Spleen (tissue), 11 donors: ENCODE results near the gene VIL1. TPM values are rescaled to one million over a fixed set of nuclear protein-coding genes. Genes with fewer than 3 reads are reported as not detected.
A peak's percentile ranks its signal among the peaks of the same experiment; 100 is the strongest.

Experiments used
- DNase-seq: peaks from one replicate; pipeline ENCODE4 v3.0.0-alpha.2; 2020
- H3K27ac ChIP-seq, 8 donors: fragments of 200-600 bp; sonication (generic) in 7 of 8; 1 replicate in 4 of 8; 2 replicates in 4 of 8; pipeline versions ENCODE4 v1.5.0 to v1.8.0; 2016 to 2021; ENCODE audit warnings: inconsistent platforms in 4 of 8, mild to moderate bottlenecking in 4 of 8, moderate library complexity in 1 of 8
- H3K27me3 ChIP-seq, 7 donors: fragments of 200-600 bp; sonication (generic) in 6 of 7; replicated peaks in 1 of 7; 1 replicate in 4 of 7; 2 replicates in 3 of 7; pipeline versions ENCODE4 v1.5.0 to v1.8.0; 2016 to 2021; ENCODE audit warnings: inconsistent platforms in 3 of 7, mild to moderate bottlenecking in 1 of 7
- H3K36me3 ChIP-seq, 6 donors: fragments of 200-600 bp; sonication (generic) in 5 of 6; 1 replicate in 4 of 6; 2 replicates in 2 of 6; pipeline versions ENCODE4 v1.5.0 to v1.8.0; 2016 to 2021; ENCODE audit warnings: inconsistent platforms in 2 of 6
- H3K4me1 ChIP-seq, 6 donors: fragments of 200-600 bp; sonication (generic) in 5 of 6; 1 replicate in 3 of 6; 2 replicates in 3 of 6; pipeline versions ENCODE4 v1.5.0 to v1.8.0; 2016 to 2021; ENCODE audit warnings: inconsistent platforms in 3 of 6
- H3K4me3 ChIP-seq, 8 donors: fragments of 200-600 bp; sonication (generic) in 7 of 8; 1 replicate in 4 of 8; 2 replicates in 4 of 8; pipeline versions ENCODE4 v1.5.0 to v1.8.0; 2016 to 2021; ENCODE audit warnings: inconsistent platforms in 4 of 8, mild to moderate bottlenecking in 4 of 8, moderate library complexity in 2 of 8
- H3K9me3 ChIP-seq, 8 donors: fragments of 200-600 bp; sonication (generic) in 7 of 8; 1 replicate in 4 of 8; 2 replicates in 4 of 8; pipeline versions ENCODE4 v1.5.0 to v1.8.0; 2016 to 2021; ENCODE audit warnings: inconsistent platforms in 4 of 8
- CTCF ChIP-seq, 11 experiments: fragments of 200-600 bp in 7 of 11; fragments of 450-650 bp in 4 of 11; sonication (generic) in 4 of 11; IDR thresholded peaks in 8 of 11; conservative IDR thresholded peaks in 3 of 11; 1 replicate in 7 of 11; 2 replicates in 4 of 11; pipeline versions ENCODE4 v1.4.0 to v1.8.0; 2016 to 2021; ENCODE audit warnings: antibody characterized with exemption in 11 of 11, inconsistent platforms in 4 of 11, mild to moderate bottlenecking in 1 of 11
- POLR2A ChIP-seq, 3 donors: fragments of 450-650 bp; IDR thresholded peaks; one replicate each; pipeline ENCODE4 v1.5.1; 2017; ENCODE audit warnings: antibody characterized with exemption in 3 of 3, mild to moderate bottlenecking in 1 of 3
- POLR2AphosphoS5 ChIP-seq, 3 donors: sonication (generic); formaldehyde crosslinking; IDR thresholded peaks; one replicate each; pipeline ENCODE4 v1.5.1; 2017; ENCODE audit warnings: antibody characterized with exemption in 3 of 3
- WGBS, 5 donors: extraction: QIAGEN DNeasy Blood & Tissue Kit in 3 of 5; methylation state at CpG; one replicate each; pipeline versions ENCODE4 v1.1.5 to v1.1.7; 2013 to 2018; 5-methylcytosine and 5-hydroxymethylcytosine counted together
- intact Hi-C: fragments of 100-400 bp; cut with DNase I; formaldehyde crosslinking; loops from one replicate; pipeline ENCODE4 v1.15.0; 2023; ENCODE audit warnings: low total_unique reads
- polyA plus RNA-seq, 3 donors: library from polyadenylated mRNA; stranded (reverse); fragments of 200-250 nt; gene quantifications; one replicate each; pipeline ENCODE4 v1.2.1, GENCODE V29; 2013
- total RNA-seq, 7 donors: library from RNA; depleted of rRNA in 3 of 7; stranded (reverse); fragments of >200 nt in 3 of 7; fragmentation: NEBNext Ultra II Directional in 4 of 7; extraction: Animal tissue kit (Norgen Biotek cat#: 25700) in 4 of 7; gene quantifications; one replicate each; pipeline versions ENCODE4 v1.1.0 to v1.2.1, GENCODE V29; 2016 to 2021
- donor health status: healthy with polysubstance abuse.
- donor health status: DM: no; HTN: no; CAD: no; lungs with moderate emphysema.
- donor health status: DM: no; HTN: no; CAD: no.
- donor health status: Bipolar disorder and iron deficiency.
- donor health status: healthy.
- donor health status: DM: no; HTN: no; CAD: no.
- donor health status: DM: yes; HTN: yes; CAD: no.

Gene VIL1
- total and polyA plus RNA-seq, 10 donors: 0.04 to 0.72 (median 0.18) TPM; not detected in 4

GRCh38 chr2:218465987-218466633 lies 47.2 kb downstream of the VIL1 start:
- Histone ChIP-seq H3K4me3 (no peak overlapping the region), H3K9me3 (no peaks in the 10 kb centered on the region), H3K27me3 (no peaks in the 10 kb centered on the region), H3K27ac (no peak overlapping the region), H3K36me3 (peaks cover 0 to 72% (median 22%) of the 10 kb centered on the region in 6 donors), H3K4me1 (peaks cover 0 to 19% (median 8%) of the 10 kb centered on the region in 6 donors)
- no peak for DNase-seq
- intact Hi-C loops: no loop called here
- TF ChIP-seq POLR2AphosphoS5 (IDR thresholded peaks at IDR 0.05) (no peak), CTCF (IDR thresholded peaks at IDR 0.05 in 8 of 11, conservative IDR thresholded peaks at IDR 0.05 in 3 of 11) (peak in 9 of 11 experiments; percentile 6 to 65 (median 49))
- 41 to 61% (median 49%) methylated on average over 3 of the region's 3 CpGs for WGBS, 5 donors

GRCh38 chr2:218470448-218470847 lies 51.5 kb downstream of the VIL1 start:
- intact Hi-C loops: no loop called here
- 0% methylated on average over 1 of the region's 1 CpG for WGBS, 5 donors

GRCh38 chr2:218471036-218471435 lies 52.1 kb downstream of the VIL1 start:
- intact Hi-C loops: no loop called here
- WGBS, 5 donors: 53 to 60% (median 60%) methylated on average over 2 of the region's 2 CpGs
- Histone ChIP-seq H3K4me1 (peaks cover 0 to 39% (median 19%) of the 10 kb centered on the region in 6 donors), H3K9me3 (no peaks in the 10 kb centered on the region), H3K4me3 (no peak overlapping the region), H3K27me3 (no peaks in the 10 kb centered on the region), H3K36me3 (peaks cover 0 to 68% (median 29%) of the 10 kb centered on the region in 6 donors), H3K27ac (peak overlapping the region in 5 of 8 donors; percentile 7 to 50 (median 45))
- no peak for DNase-seq
- TF ChIP-seq POLR2AphosphoS5 (IDR thresholded peaks at IDR 0.05) (no peak), CTCF (IDR thresholded peaks at IDR 0.05 in 8 of 11, conservative IDR thresholded peaks at IDR 0.05 in 3 of 11) (no peak), POLR2A (IDR thresholded peaks at IDR 0.05) (no peak)

More at GRCh38 chr2:218470448-218470847, 51.5 kb downstream of the VIL1 start:
- Histone ChIP-seq H3K27ac (peak overlapping the region in 4 of 8 donors; percentile 25 to 50 (median 46)), H3K36me3 (peaks cover 0 to 66% (median 25%) of the 10 kb centered on the region in 6 donors), H3K4me3 (no peak overlapping the region), H3K9me3 (no peaks in the 10 kb centered on the region), H3K4me1 (peaks cover 0 to 42% (median 21%) of the 10 kb centered on the region in 6 donors), H3K27me3 (no peaks in the 10 kb centered on the region)
- no peak for DNase-seq
- TF ChIP-seq POLR2A (IDR thresholded peaks at IDR 0.05) (no peak), POLR2AphosphoS5 (IDR thresholded peaks at IDR 0.05) (no peak), CTCF (IDR thresholded peaks at IDR 0.05 in 8 of 11, conservative IDR thresholded peaks at IDR 0.05 in 3 of 11) (no peak)

GRCh38 chr2:218471982-218472381 lies 53.1 kb downstream of the VIL1 start:
- peaks cover 0 to 34% (median 18%) of the 10 kb centered on the region in 6 donors for H3K4me1 ChIP-seq
- intact Hi-C loops: no loop called here
- peaks cover 0 to 77% (median 33%) of the 10 kb centered on the region in 6 donors for H3K36me3 ChIP-seq
- 51 to 77% (median 64%) methylated on average over 5 of the region's 5 CpGs for WGBS, 5 donors
- no peak for TF ChIP-seq CTCF (IDR thresholded peaks at IDR 0.05 in 8 of 11, conservative IDR thresholded peaks at IDR 0.05 in 3 of 11)
- peak in 1 of 3 donors; percentile 8 for TF ChIP-seq POLR2AphosphoS5 (IDR thresholded peaks at IDR 0.05)
- H3K9me3 ChIP-seq: no peaks in the 10 kb centered on the region
- no peaks in the 10 kb centered on the region for H3K27me3 ChIP-seq
- H3K4me3 ChIP-seq: no peak overlapping the region
- DNase-seq: no peak
- H3K27ac ChIP-seq: peak overlapping the region in 3 of 8 donors; percentile 45 to 50 (median 48)
